H1 (cell line): Measurements from ENCODE around the gene PTPN18.

Source experiments
- CEBPB ChIP-seq: IDR thresholded peaks from 2 replicates; pipeline ENCODE4 v1.6.1; 2012; ENCODE audit warnings: low read depth, low read length
- EGR1 ChIP-seq: IDR thresholded peaks from 2 replicates; pipeline ENCODE4 v1.6.1; 2011; ENCODE audit warnings: low read depth, low read length, borderline replicate concordance
- EZH2 ChIP-seq: fragments of 200-600 bp; sonication (generic); IDR thresholded peaks from 2 replicates; pipeline ENCODE4 v1.7.1; 2012; ENCODE audit warnings: low read depth, mild to moderate bottlenecking, moderate library complexity, low read length, inconsistent platforms; ENCODE audit not compliant: severe bottlenecking
- JUN ChIP-seq: IDR thresholded peaks from 2 replicates; pipeline ENCODE4 v1.6.1; 2011; ENCODE audit warnings: low read depth, mild to moderate bottlenecking, improper control_type of control experiment, low read length
- NRF1 ChIP-seq: IDR thresholded peaks from 2 replicates; pipeline ENCODE4 v1.6.1; 2011; ENCODE audit warnings: mild to moderate bottlenecking, low read depth, low read length, improper control_type of control experiment
- PHF8 ChIP-seq: fragments of 200-600 bp; sonication (generic); conservative IDR thresholded peaks from 2 replicates; pipeline ENCODE4 v1.7.1; 2012; ENCODE audit warnings: low read depth, mild to moderate bottlenecking, inconsistent platforms, low read length, moderate library complexity
- POLR2A ChIP-seq, 2 experiments: IDR thresholded peaks; 1 replicate in 1 of 2; 2 replicates in 1 of 2; pipeline ENCODE4 v1.6.1; 2011; ENCODE audit warnings: low read depth in 2 of 2, low read length in 2 of 2, mild to moderate bottlenecking in 2 of 2; ENCODE audit errors: control extremely low read depth in 1 of 2
- SIN3A ChIP-seq, 2 experiments: IDR thresholded peaks in 1 of 2; conservative IDR thresholded peaks in 1 of 2; 2 replicates each; pipeline ENCODE4 v1.6.1; 2011 to 2012; ENCODE audit warnings: low read length in 2 of 2, improper control_type of control experiment in 1 of 2, low read depth in 1 of 2, mild to moderate bottlenecking in 1 of 2
- SUZ12 ChIP-seq: fragments of 200-600 bp; sonication (generic); IDR thresholded peaks from 2 replicates; pipeline ENCODE4 v1.6.1; 2012; ENCODE audit warnings: mild to moderate bottlenecking, inconsistent platforms, low read length, moderate library complexity, mixed read lengths
- TAF1 ChIP-seq: IDR thresholded peaks from 2 replicates; pipeline ENCODE4 v1.6.1; 2011; ENCODE audit warnings: mild to moderate bottlenecking, low read depth, low read length
- TEAD4 ChIP-seq: IDR thresholded peaks from 2 replicates; pipeline ENCODE4 v1.6.1; 2012; ENCODE audit warnings: low read depth, low read length, inconsistent platforms, mixed read lengths
- TF ChIP-seq, protein P1 (sequence below), 3 experiments: IDR thresholded peaks; 1 replicate in 2 of 3; 2 replicates in 1 of 3; pipeline versions ENCODE4 v1.5.1 to v1.6.1; 2011; ENCODE audit warnings: low read length in 3 of 3, mild to moderate bottlenecking in 3 of 3, inconsistent platforms in 2 of 3, low read depth in 1 of 3, moderate library complexity in 1 of 3; ENCODE audit not compliant: insufficient read depth in 1 of 3; ENCODE audit errors: control extremely low read depth in 1 of 3

DNA sequence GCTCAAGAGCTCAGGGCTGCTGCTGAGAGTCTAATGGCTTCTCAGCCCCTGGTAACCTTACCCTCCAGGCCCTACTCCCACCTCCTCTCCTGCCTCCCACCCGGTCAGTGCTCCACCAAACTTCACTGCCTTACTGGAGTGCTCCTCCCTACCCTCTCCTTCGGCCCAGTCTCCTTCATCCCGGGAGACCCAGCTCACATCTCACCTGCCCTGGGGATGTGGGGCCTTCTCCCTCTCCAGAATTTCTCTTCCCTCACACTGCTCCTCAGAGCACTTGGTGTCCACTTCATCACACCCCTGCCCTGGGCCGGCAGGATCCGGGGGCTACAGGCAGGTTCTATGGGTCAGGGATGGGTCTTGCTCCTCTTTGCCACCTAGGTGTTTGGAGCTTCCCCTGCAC, 21.6 kb downstream of the PTPN18 start:
- TF ChIP-seq SUZ12 (no peak), JUN (no peak), EGR1 (no peak), EZH2 (no peak), NRF1 (no peak), POLR2A (IDR thresholded peaks at IDR 0.05; ENCODE audit: control extremely low read depth in 1 of 2, low read depth in 2 of 2, low read length in 2 of 2) (no peak), TEAD4 (no peak), PHF8 (no peak), SIN3A (conservative IDR thresholded peaks at IDR 0.05 in 1 of 2, IDR thresholded peaks at IDR 0.05 in 1 of 2; ENCODE audit: low read depth in 1 of 2, low read length in 2 of 2) (no peak), CEBPB (no peak), TAF1 (no peak)
- TF ChIP-seq, protein P1, sequence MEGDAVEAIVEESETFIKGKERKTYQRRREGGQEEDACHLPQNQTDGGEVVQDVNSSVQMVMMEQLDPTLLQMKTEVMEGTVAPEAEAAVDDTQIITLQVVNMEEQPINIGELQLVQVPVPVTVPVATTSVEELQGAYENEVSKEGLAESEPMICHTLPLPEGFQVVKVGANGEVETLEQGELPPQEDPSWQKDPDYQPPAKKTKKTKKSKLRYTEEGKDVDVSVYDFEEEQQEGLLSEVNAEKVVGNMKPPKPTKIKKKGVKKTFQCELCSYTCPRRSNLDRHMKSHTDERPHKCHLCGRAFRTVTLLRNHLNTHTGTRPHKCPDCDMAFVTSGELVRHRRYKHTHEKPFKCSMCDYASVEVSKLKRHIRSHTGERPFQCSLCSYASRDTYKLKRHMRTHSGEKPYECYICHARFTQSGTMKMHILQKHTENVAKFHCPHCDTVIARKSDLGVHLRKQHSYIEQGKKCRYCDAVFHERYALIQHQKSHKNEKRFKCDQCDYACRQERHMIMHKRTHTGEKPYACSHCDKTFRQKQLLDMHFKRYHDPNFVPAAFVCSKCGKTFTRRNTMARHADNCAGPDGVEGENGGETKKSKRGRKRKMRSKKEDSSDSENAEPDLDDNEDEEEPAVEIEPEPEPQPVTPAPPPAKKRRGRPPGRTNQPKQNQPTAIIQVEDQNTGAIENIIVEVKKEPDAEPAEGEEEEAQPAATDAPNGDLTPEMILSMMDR (IDR thresholded peaks at IDR 0.05; ENCODE audit: control extremely low read depth in 1 of 3, insufficient read depth in 1 of 3, low read depth in 1 of 3, low read length in 3 of 3) = no peak
